ENCODE measurements around the gene B4GALNT4. TPM values are rescaled to one million over a fixed set of nuclear protein-coding genes. Genes with fewer than 3 reads are reported as not detected.

Gene B4GALNT4
- total RNA-seq, 4 donors from 2014 or later: 3.2 to 10.6 (median 4.8) TPM

GRCh38 chr11:380491-380890 is 11.2 kb downstream of the B4GALNT4 start:
- H3K4me1 ChIP-seq: no peaks in the 10 kb centered on the region
- TF ChIP-seq POLR2A (IDR thresholded peaks at IDR 0.05): no peak
- no peak for TF ChIP-seq CTCF (IDR thresholded peaks at IDR 0.05)
- no peak for TF ChIP-seq EP300 (IDR thresholded peaks at IDR 0.05)
- ATAC-seq: no peak
- H3K4me3 ChIP-seq: no peak overlapping the region
- WGBS, 2 donors (ENCODE audit: low coverage in 1 of 2): no CpG with 5 or more reads among the region's 23 CpGs
- H3K27ac ChIP-seq: no peak overlapping the region
- H3K27me3 ChIP-seq: peaks cover 16% of the 10 kb centered on the region
- H3K36me3 ChIP-seq: peaks cover 0 to 21% of the 10 kb centered on the region in 2 donors
- H3K9me3 ChIP-seq: no peaks in the 10 kb centered on the region

- no peak for ATAC-seq
- Histone ChIP-seq H3K27ac (no peak overlapping the region), H3K36me3 (peaks cover 0 to 16% of the 10 kb centered on the region in 2 donors), H3K27me3 (peaks cover 16% of the 10 kb centered on the region), H3K4me1 (no peaks in the 10 kb centered on the region), H3K9me3 (peaks cover 0 to 4% (median 0%) of the 10 kb centered on the region in 3 donors), H3K4me3 (no peak overlapping the region)
- 88% methylated on average over 3 of the region's 14 CpGs; no CpG with 5 or more reads in 1 of the 2 donors for WGBS, 2 donors (ENCODE audit: low coverage in 1 of 2)
- TF ChIP-seq POLR2A (IDR thresholded peaks at IDR 0.05): no peak
- TF ChIP-seq CTCF (IDR thresholded peaks at IDR 0.05): no peak
- TF ChIP-seq POLR2AphosphoS5 (IDR thresholded peaks at IDR 0.05): no peak
- TF ChIP-seq EP300 (IDR thresholded peaks at IDR 0.05): no peak
Measured at GRCh38 chr11:380996-381395, 11.7 kb downstream of the B4GALNT4 start.

- peaks cover 0 to 10% of the 10 kb centered on the region in 2 donors for H3K36me3 ChIP-seq
- H3K27me3 ChIP-seq: peaks cover 16% of the 10 kb centered on the region
- no peak overlapping the region for H3K4me3 ChIP-seq
- TF ChIP-seq CTCF (IDR thresholded peaks at IDR 0.05) (no peak), EP300 (IDR thresholded peaks at IDR 0.05) (no peak), POLR2A (IDR thresholded peaks at IDR 0.05) (no peak), POLR2AphosphoS5 (IDR thresholded peaks at IDR 0.05) (no peak)
- 79 to 95% methylated on average over 3 to 7 of the region's 35 CpGs for WGBS, 2 donors (ENCODE audit: low coverage in 1 of 2)
- H3K27ac ChIP-seq: no peak overlapping the region
- ATAC-seq: no peak
- H3K4me1 ChIP-seq: no peaks in the 10 kb centered on the region
- peaks cover 0 to 10% (median 0%) of the 10 kb centered on the region in 3 donors for H3K9me3 ChIP-seq
Measured at GRCh38 chr11:381501-382072, 12.3 kb downstream of the B4GALNT4 start.

- peaks cover 0 to 5% of the 10 kb centered on the region in 2 donors for H3K36me3 ChIP-seq
- TF ChIP-seq POLR2A (IDR thresholded peaks at IDR 0.05): no peak
- TF ChIP-seq POLR2AphosphoS5 (IDR thresholded peaks at IDR 0.05): no peak
- TF ChIP-seq CTCF (IDR thresholded peaks at IDR 0.05): no peak
- TF ChIP-seq EP300 (IDR thresholded peaks at IDR 0.05): no peak
- peaks cover 0 to 15% (median 0%) of the 10 kb centered on the region in 3 donors for H3K9me3 ChIP-seq
- no peak overlapping the region for H3K27ac ChIP-seq
- 57% methylated on average over 4 of the region's 11 CpGs; no CpG with 5 or more reads in 1 of the 2 donors for WGBS, 2 donors (ENCODE audit: low coverage in 1 of 2)
- H3K4me3 ChIP-seq: no peak overlapping the region
- H3K4me1 ChIP-seq: no peaks in the 10 kb centered on the region
- peaks cover 16% of the 10 kb centered on the region for H3K27me3 ChIP-seq
- ATAC-seq: no peak
Measured at GRCh38 chr11:382081-382629, 12.9 kb downstream of the B4GALNT4 start.

GRCh38 chr11:383431-383830 is 14.1 kb downstream of the B4GALNT4 start:
- H3K4me3 ChIP-seq: no peak overlapping the region
- H3K4me1 ChIP-seq: no peaks in the 10 kb centered on the region
- TF ChIP-seq POLR2A (IDR thresholded peaks at IDR 0.05): no peak
- TF ChIP-seq CTCF (IDR thresholded peaks at IDR 0.05): no peak
- no peak for TF ChIP-seq POLR2AphosphoS5 (IDR thresholded peaks at IDR 0.05)
- TF ChIP-seq EP300 (IDR thresholded peaks at IDR 0.05): no peak
- no peaks in the 10 kb centered on the region for H3K36me3 ChIP-seq
- 100% methylated on average over 1 of the region's 14 CpGs; no CpG with 5 or more reads in 1 of the 2 donors for WGBS, 2 donors (ENCODE audit: low coverage in 1 of 2)
- H3K9me3 ChIP-seq: peaks cover 0 to 15% (median 0%) of the 10 kb centered on the region in 3 donors
- H3K27me3 ChIP-seq: peaks cover 16% of the 10 kb centered on the region
- no peak overlapping the region for H3K27ac ChIP-seq
- ATAC-seq: no peak
